Activated naive CD4-positive, alpha-beta T cell treated with anti-CD3 and anti-CD28 coated beads, Interleukin-2, amount 50 U/mL, for 16 hours (primary cell): ENCODE results near the gene PBX3.
"Not testable (repeated sequence)": the region's sequence is repeated elsewhere in the genome, so short reads cannot be mapped to it uniquely, and the experiment has no call there.

ENCODE experiments used
- DNase-seq: peaks from one replicate; pipeline ENCODE4 v3.0.0-alpha.2; 2020

The PBX3 gene

GRCh38 chr9:125779220-125779565 is 32.0 kb downstream of the PBX3 start:
- not testable (repeated sequence) for DNase-seq

- DNase-seq = no peak
These were observed 35.5 kb downstream of the PBX3 start for GRCh38 chr9:125782718-125783117.

- no peak for DNase-seq
These were observed 37.3 kb downstream of the PBX3 start for GRCh38 chr9:125784286-125785049.

- DNase-seq = no peak
These were observed 38.1 kb downstream of the PBX3 start for GRCh38 chr9:125785248-125785751.

GRCh38 chr9:125787715-125788114 is 40.5 kb downstream of the PBX3 start:
- DNase-seq = no peak

- DNase-seq = no peak
These were observed 42.0 kb downstream of the PBX3 start for GRCh38 chr9:125789196-125789595.

GRCh38 chr9:125794708-125795107 is 47.5 kb downstream of the PBX3 start:
- DNase-seq = no peak

GRCh38 chr9:125795970-125796596 is 48.9 kb downstream of the PBX3 start:
- no peak for DNase-seq

GRCh38 chr9:125797930-125798329 is 50.8 kb downstream of the PBX3 start:
- no peak for DNase-seq

GRCh38 chr9:125803526-125803925 is 56.4 kb downstream of the PBX3 start:
- no peak for DNase-seq

GRCh38 chr9:125805057-125805456 is 57.9 kb downstream of the PBX3 start:
- DNase-seq = no peak

GRCh38 chr9:125805586-125805985 is 58.4 kb downstream of the PBX3 start:
- DNase-seq = no peak

- no peak for DNase-seq
These were observed 59.9 kb downstream of the PBX3 start for GRCh38 chr9:125807079-125807478.

- no peak for DNase-seq
These were observed 63.0 kb downstream of the PBX3 start for GRCh38 chr9:125810161-125810560.

- no peak for DNase-seq
These were observed 63.8 kb downstream of the PBX3 start for GRCh38 chr9:125811002-125811401.

- no peak for DNase-seq
These were observed 65.2 kb downstream of the PBX3 start for GRCh38 chr9:125812403-125812802.

- DNase-seq = no peak
These were observed 68.4 kb downstream of the PBX3 start for GRCh38 chr9:125815568-125815967.

GRCh38 chr9:125816321-125816720 is 69.1 kb downstream of the PBX3 start:
- no peak for DNase-seq

GRCh38 chr9:125820100-125820804 is 73.1 kb downstream of the PBX3 start:
- no peak for DNase-seq

- DNase-seq = no peak
These were observed 73.9 kb downstream of the PBX3 start for GRCh38 chr9:125821078-125821477.

- no peak for DNase-seq
These were observed 75.0 kb downstream of the PBX3 start for GRCh38 chr9:125822160-125822559.

- DNase-seq = no peak
These were observed 75.7 kb downstream of the PBX3 start for GRCh38 chr9:125822902-125823301.

GRCh38 chr9:125823874-125824406 is 76.8 kb downstream of the PBX3 start:
- not testable (repeated sequence) for DNase-seq

GRCh38 chr9:125825762-125826161 is 78.6 kb downstream of the PBX3 start:
- DNase-seq = no peak
